ENCODE data around the gene TMEM126A.

Gene TMEM126A

GRCh38 chr11:85698195-85698594 is 50.4 kb downstream of the TMEM126A start:
- no peak for DNase-seq

DNA sequence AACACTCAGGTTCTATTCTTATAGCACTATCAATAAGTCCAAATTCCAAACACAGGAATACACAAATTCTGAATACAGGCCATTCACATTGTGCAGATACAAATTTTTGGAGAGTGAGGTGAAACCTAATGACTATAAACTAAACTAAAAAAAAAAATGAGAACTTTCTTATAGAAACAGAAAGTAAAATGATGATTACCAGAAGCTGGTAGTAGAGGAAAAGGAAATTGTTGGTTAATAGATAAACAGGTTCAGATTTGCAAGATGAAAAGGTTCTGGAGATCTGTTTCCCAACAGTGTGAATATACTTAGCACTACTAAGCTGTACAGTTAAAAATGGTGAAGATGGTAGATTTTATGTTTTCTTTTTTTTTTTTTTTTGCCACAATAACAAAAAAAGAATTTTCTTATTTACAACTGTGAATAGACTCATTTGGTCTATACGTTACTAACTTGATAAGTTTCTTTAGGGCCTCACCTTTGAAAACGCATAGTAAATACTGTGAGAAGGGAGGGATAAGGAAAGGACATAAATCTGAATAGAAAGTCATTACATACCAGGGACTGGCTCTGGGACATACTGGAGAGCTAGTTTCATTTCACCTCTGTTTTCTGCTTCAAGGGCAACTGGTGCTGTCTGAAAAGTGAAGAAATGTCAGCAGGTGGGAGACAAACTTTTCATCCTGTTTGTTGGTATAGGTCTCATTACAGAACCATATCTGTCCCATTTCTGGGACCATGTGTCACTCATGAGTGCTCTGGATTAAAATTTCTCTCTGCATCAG is 52.4 kb downstream of the TMEM126A start:
- no peak for DNase-seq

DNA sequence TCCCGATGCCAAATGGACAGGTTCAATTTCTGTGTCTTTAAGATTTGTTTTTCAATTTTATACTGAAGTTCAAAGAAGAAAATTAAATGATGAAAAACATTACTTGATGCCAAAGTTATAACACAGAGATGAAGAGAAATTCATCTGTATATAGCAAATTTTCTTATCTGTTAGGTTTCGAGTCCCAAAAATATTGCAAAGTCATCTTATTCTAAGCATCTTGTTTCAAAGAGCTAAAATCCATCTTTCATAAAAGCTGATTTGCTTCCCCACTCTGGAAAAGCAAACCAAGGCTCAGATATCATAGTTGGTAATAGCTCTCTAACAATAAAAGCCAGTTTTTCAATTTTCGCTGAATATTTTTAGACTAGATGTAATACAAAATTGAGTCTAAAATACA is 57.2 kb downstream of the TMEM126A start:
- DNase-seq = no peak

GRCh38 chr11:85705800-85706199 is 58.0 kb downstream of the TMEM126A start:
- no peak for DNase-seq

Data from NCI-H1694 (cell line).